K562 (cell line): ENCODE measurements around the gene ADAM22. TPM values are rescaled to one million over a fixed set of nuclear protein-coding genes. Genes with fewer than 3 reads are reported as not detected.

Experiments used
- ARID2 ChIP-seq: fragments of 450-650 bp; IDR thresholded peaks from 2 replicates; pipeline ENCODE4 v1.6.1; 2017; ENCODE audit warnings: antibody characterized with exemption, mild to moderate bottlenecking
- BCOR ChIP-seq: fragments of 450-650 bp; IDR thresholded peaks from 2 replicates; pipeline ENCODE4 v1.6.1; 2016
- CCNT2 ChIP-seq: IDR thresholded peaks from 2 replicates; pipeline ENCODE4 v1.6.1; 2011; ENCODE audit warnings: borderline replicate concordance, low read depth, mild to moderate bottlenecking, moderate library complexity, mixed read lengths, low read length; ENCODE audit not compliant: insufficient read length; ENCODE audit errors: extremely low read depth
- HCFC1 ChIP-seq: IDR thresholded peaks from 2 replicates; pipeline ENCODE4 v1.6.1; 2012; ENCODE audit warnings: low read depth, low read length, improper control_type of control experiment
- ILF3 ChIP-seq: fragments of 450-650 bp; IDR thresholded peaks from 2 replicates; pipeline ENCODE4 v1.6.1; 2018; ENCODE audit warnings: antibody characterized with exemption, mild to moderate bottlenecking, moderate library complexity, borderline replicate concordance
- KDM5B ChIP-seq: fragments of 200-600 bp; sonication (generic); IDR thresholded peaks from 2 replicates; pipeline ENCODE4 v1.6.1; 2012; ENCODE audit warnings: low read depth, mild to moderate bottlenecking, moderate library complexity, low read length, control low read depth, inconsistent platforms; ENCODE audit not compliant: insufficient replicate concordance
- KLF13 ChIP-seq: fragments of 450-650 bp; IDR thresholded peaks from 2 replicates; pipeline ENCODE4 v1.6.1; 2016; ENCODE audit warnings: missing genetic modification characterization, low read depth, mild to moderate bottlenecking, missing compliant biosample characterization, moderate library complexity, borderline replicate concordance
- L3MBTL2 ChIP-seq: fragments of 450-650 bp; IDR thresholded peaks from 2 replicates; pipeline ENCODE4 v1.6.1; 2016; ENCODE audit warnings: mild to moderate bottlenecking, moderate library complexity
- MECOM ChIP-seq: fragments of 250-450 bp; sonication (Bioruptor Pico); IDR thresholded peaks from 2 replicates; pipeline ENCODE4 v1.8.0; 2022; ENCODE audit warnings: inconsistent platforms
- PURB ChIP-seq: sonication (generic); formaldehyde crosslinking; IDR thresholded peaks from 2 replicates; pipeline ENCODE4 v1.9.0; 2021; ENCODE audit warnings: low read depth, mild to moderate bottlenecking, missing genetic modification reagents
- RFX5 ChIP-seq: IDR thresholded peaks from 2 replicates; pipeline ENCODE4 v1.6.1; 2011; ENCODE audit warnings: low read depth, mild to moderate bottlenecking, improper control_type of control experiment, low read length
- SAFB2 ChIP-seq: fragments of 200-400 bp; formaldehyde crosslinking; IDR thresholded peaks from 2 replicates; pipeline ENCODE4 v1.6.1; 2018; ENCODE audit warnings: borderline replicate concordance, low read length, low read depth, moderate library complexity; ENCODE audit not compliant: severe bottlenecking
- ZBED1 ChIP-seq: IDR thresholded peaks from 2 replicates; pipeline ENCODE4 v1.6.1; 2014
- ZFP1 ChIP-seq: fragments of 450-650 bp; formaldehyde crosslinking; IDR thresholded peaks from 2 replicates; pipeline ENCODE4 v1.4.0; 2020; ENCODE audit warnings: mild to moderate bottlenecking, mixed read lengths
- ZNF140 ChIP-seq: fragments of 250-450 bp; sonication (Bioruptor Pico); IDR thresholded peaks from 2 replicates; pipeline ENCODE4 v1.8.0; 2021; ENCODE audit warnings: moderate library complexity, mild to moderate bottlenecking, inconsistent platforms
- ZNF174 ChIP-seq: fragments of 250-450 bp; sonication (Bioruptor Pico); IDR thresholded peaks from 2 replicates; pipeline ENCODE4 v1.4.0; 2020; ENCODE audit warnings: mild to moderate bottlenecking
- ZNF212 ChIP-seq: fragments of 450-650 bp; formaldehyde crosslinking; IDR thresholded peaks from 2 replicates; pipeline ENCODE4 v1.4.0; 2020; ENCODE audit warnings: mild to moderate bottlenecking
- ZNF3 ChIP-seq: fragments of 250-450 bp; sonication (Bioruptor Pico); IDR thresholded peaks from 2 replicates; pipeline ENCODE4 v1.5.0; 2021; ENCODE audit warnings: mild to moderate bottlenecking, moderate library complexity
- ZNF75A ChIP-seq: fragments of 450-650 bp; formaldehyde crosslinking; IDR thresholded peaks from 2 replicates; pipeline ENCODE4 v1.4.0; 2020; ENCODE audit warnings: mild to moderate bottlenecking
- ZSCAN29 ChIP-seq: fragments of 450-650 bp; IDR thresholded peaks from 2 replicates; pipeline ENCODE4 v1.6.1; 2017
- polyA plus RNA-seq, 8 experiments: library from polyadenylated mRNA; depleted of rRNA in 4 of 8; stranded (reverse) in 5 of 8; unstranded in 3 of 8; fragments of >200 nt; fragmentation: Nextera tagmentation in 2 of 8; fragmentation: Illumina TruSeq in 1 of 8; extraction: Ambion mirVana in 2 of 8; extraction: Trizol in 1 of 8; gene quantifications; 2 replicates each; pipeline versions ENCODE4 v1.2.1 to v1.2.3, GENCODE V29; 2011 to 2014; ENCODE audit warnings: inconsistent platforms in 1 of 8, missing spikeins in 1 of 8
- total RNA-seq, 7 experiments: library from RNA; depleted of rRNA in 6 of 7; stranded (reverse); fragments of >200 nt in 6 of 7; fragmentation: Illumina TruSeq in 2 of 7; extraction: Trizol in 2 of 7; gene quantifications; 2 replicates each; pipeline versions ENCODE4 v1.2.1 to v1.2.3, GENCODE V29; 2011 to 2021; ENCODE audit warnings: low replicate concordance in 1 of 7
- TF ChIP-seq, protein P1 (sequence below): sonication (generic); formaldehyde crosslinking; IDR thresholded peaks from 2 replicates; pipeline ENCODE4 v1.8.0; 2022; ENCODE audit warnings: mild to moderate bottlenecking, missing genetic modification reagents
- TF ChIP-seq, protein P2 (sequence below): fragments of 250-450 bp; sonication (Bioruptor Pico); IDR thresholded peaks from 2 replicates; pipeline ENCODE4 v1.5.0; 2020; ENCODE audit warnings: mild to moderate bottlenecking
- TF ChIP-seq, protein P3 (sequence below): fragments of 250-450 bp; sonication (Bioruptor Pico); IDR thresholded peaks from 2 replicates; pipeline ENCODE4 v1.9.0; 2021; ENCODE audit warnings: mild to moderate bottlenecking
- TF ChIP-seq, protein P4 (sequence below): fragments of 450-650 bp; formaldehyde crosslinking; IDR thresholded peaks from 2 replicates; pipeline ENCODE4 v1.4.0; 2022; ENCODE audit warnings: missing genetic modification characterization
- TF ChIP-seq, protein P5 (sequence below): sonication (generic); formaldehyde crosslinking; IDR thresholded peaks from 2 replicates; pipeline ENCODE4 v1.8.0; 2022; ENCODE audit warnings: mild to moderate bottlenecking, missing genetic modification reagents

The ADAM22 gene
- total and polyA plus RNA-seq, 9 of the 15 experiments (the other 6 are each of a cell fraction or from before 2014, with no cell fraction given), result 0.01 to 0.58 (median 0.18) TPM

DNA sequence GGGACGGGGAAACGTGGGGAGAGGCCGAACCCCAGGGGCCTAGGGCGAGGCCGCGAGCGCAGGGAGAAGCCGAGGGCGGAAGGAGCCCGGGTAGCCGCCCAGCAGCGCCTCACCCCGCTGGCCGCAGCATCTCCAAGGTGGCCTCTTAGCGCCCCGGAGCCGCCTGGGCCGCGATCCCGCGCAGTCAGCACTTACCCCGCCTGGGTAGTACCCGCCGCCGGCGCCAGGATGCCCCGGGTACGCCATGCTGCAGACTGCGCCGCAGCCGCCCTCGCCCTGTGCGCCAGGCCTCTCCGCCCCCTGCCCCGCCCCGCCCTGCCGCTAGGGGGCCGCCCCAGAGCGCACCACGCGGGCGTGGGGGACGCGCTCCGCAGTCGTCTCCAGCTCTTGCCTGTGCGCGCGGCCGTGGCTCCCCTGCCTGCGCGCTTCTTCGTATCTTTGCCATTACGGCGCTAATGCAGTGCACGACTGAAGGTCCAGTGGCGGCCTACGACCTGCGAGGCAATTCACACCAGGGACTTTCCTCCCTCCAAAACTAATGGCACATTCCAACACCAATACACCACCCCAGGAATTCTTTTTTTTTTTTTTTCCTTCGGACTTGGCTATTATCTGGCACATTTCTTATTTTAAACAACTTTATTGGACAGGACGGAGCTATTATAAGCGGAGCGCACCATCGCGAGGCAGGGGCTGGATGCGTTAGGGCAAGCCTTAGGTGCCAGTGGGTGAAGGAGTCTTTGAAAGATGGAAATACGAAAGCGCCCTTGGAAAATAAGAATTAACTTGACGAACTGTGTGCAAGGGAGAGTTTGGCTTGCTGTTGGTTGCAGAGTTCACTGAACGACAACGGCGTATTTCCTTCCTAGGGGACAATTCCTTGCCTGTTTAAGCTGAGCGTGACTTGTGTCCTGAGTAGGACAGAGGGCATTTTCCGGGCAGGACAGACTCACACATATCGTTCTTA lies 286.0 kb downstream of the ADAM22 start, which contains the start of gene SRI (continued):
- peak; percentile 14 for TF ChIP-seq KDM5B
- TF ChIP-seq, protein P1, sequence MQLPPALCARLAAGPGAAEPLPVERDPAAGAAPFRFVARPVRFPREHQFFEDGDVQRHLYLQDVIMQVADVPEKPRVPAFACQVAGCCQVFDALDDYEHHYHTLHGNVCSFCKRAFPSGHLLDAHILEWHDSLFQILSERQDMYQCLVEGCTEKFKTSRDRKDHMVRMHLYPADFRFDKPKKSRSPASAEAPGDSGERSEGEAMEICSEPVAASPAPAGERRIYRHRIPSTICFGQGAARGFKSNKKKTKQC (CRISPR knock-in tag), result no peak
- no peak for TF ChIP-seq ARID2
- TF ChIP-seq ZFP1, result no peak
- peak; percentile 90 for TF ChIP-seq L3MBTL2
- TF ChIP-seq ILF3, result peak; percentile 82; the same call in 1 of the 2 replicates
- TF ChIP-seq ZSCAN29, result no peak
- TF ChIP-seq BCOR, result no peak
- TF ChIP-seq ZNF75A, result no peak
- TF ChIP-seq, protein P2, sequence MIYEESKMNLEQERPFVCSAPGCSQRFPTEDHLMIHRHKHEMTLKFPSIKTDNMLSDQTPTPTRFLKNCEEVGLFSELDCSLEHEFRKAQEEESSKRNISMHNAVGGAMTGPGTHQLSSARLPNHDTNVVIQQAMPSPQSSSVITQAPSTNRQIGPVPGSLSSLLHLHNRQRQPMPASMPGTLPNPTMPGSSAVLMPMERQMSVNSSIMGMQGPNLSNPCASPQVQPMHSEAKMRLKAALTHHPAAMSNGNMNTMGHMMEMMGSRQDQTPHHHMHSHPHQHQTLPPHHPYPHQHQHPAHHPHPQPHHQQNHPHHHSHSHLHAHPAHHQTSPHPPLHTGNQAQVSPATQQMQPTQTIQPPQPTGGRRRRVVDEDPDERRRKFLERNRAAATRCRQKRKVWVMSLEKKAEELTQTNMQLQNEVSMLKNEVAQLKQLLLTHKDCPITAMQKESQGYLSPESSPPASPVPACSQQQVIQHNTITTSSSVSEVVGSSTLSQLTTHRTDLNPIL (CRISPR knock-in tag), result no peak
- TF ChIP-seq ZNF212 (CRISPR knock-in tag), result no peak
- no peak for TF ChIP-seq RFX5
- TF ChIP-seq ZNF3 (CRISPR knock-in tag), result no peak
- TF ChIP-seq MECOM (CRISPR knock-in tag), result 0 out of 2 replicates have a peak, but pooled peaks have one; percentile 4
- peak; percentile 74; the same call in 1 of the 2 replicates for TF ChIP-seq KLF13 (tag)
- TF ChIP-seq ZNF174 (CRISPR knock-in tag), result no peak
- TF ChIP-seq ZNF140 (CRISPR knock-in tag), result no peak
- TF ChIP-seq, protein P3, sequence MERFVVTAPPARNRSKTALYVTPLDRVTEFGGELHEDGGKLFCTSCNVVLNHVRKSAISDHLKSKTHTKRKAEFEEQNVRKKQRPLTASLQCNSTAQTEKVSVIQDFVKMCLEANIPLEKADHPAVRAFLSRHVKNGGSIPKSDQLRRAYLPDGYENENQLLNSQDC (CRISPR knock-in tag), result no peak
- no peak for TF ChIP-seq CCNT2
- TF ChIP-seq, protein P4, sequence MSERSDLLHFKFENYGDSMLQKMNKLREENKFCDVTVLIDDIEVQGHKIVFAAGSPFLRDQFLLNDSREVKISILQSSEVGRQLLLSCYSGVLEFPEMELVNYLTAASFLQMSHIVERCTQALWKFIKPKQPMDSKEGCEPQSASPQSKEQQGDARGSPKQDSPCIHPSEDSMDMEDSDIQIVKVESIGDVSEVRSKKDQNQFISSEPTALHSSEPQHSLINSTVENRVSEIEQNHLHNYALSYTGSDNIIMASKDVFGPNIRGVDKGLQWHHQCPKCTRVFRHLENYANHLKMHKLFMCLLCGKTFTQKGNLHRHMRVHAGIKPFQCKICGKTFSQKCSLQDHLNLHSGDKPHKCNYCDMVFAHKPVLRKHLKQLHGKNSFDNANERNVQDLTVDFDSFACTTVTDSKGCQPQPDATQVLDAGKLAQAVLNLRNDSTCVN, result no peak
- TF ChIP-seq SAFB2, result no peak
- TF ChIP-seq, protein P5, sequence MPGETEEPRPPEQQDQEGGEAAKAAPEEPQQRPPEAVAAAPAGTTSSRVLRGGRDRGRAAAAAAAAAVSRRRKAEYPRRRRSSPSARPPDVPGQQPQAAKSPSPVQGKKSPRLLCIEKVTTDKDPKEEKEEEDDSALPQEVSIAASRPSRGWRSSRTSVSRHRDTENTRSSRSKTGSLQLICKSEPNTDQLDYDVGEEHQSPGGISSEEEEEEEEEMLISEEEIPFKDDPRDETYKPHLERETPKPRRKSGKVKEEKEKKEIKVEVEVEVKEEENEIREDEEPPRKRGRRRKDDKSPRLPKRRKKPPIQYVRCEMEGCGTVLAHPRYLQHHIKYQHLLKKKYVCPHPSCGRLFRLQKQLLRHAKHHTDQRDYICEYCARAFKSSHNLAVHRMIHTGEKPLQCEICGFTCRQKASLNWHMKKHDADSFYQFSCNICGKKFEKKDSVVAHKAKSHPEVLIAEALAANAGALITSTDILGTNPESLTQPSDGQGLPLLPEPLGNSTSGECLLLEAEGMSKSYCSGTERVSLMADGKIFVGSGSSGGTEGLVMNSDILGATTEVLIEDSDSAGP (CRISPR knock-in tag), result no peak
- no peak for TF ChIP-seq PURB (CRISPR knock-in tag)
- no peak for TF ChIP-seq ZBED1
- peak; percentile 51 for TF ChIP-seq HCFC1
